NCI-H1930 (cell line): Measurements from ENCODE around the gene KCP.

ENCODE experiments used
- DNase-seq, 2 experiments: peaks; one replicate each; lab custom pipeline; 2025; lab: John Stamatoyannopoulos, UW

KCP gene

GRCh38 chr7:128887169-128888038 lies 23.1 kb downstream of the KCP start:
- no peak for DNase-seq

- DNase-seq, result no peak
Measured at GRCh38 chr7:128886391-128887168, 23.9 kb downstream of the KCP start.

GRCh38 chr7:128885370-128886187 lies 24.9 kb downstream of the KCP start:
- DNase-seq, result no peak

GRCh38 chr7:128884561-128885369 lies 25.7 kb downstream of the KCP start:
- DNase-seq, result no peak

DNA sequence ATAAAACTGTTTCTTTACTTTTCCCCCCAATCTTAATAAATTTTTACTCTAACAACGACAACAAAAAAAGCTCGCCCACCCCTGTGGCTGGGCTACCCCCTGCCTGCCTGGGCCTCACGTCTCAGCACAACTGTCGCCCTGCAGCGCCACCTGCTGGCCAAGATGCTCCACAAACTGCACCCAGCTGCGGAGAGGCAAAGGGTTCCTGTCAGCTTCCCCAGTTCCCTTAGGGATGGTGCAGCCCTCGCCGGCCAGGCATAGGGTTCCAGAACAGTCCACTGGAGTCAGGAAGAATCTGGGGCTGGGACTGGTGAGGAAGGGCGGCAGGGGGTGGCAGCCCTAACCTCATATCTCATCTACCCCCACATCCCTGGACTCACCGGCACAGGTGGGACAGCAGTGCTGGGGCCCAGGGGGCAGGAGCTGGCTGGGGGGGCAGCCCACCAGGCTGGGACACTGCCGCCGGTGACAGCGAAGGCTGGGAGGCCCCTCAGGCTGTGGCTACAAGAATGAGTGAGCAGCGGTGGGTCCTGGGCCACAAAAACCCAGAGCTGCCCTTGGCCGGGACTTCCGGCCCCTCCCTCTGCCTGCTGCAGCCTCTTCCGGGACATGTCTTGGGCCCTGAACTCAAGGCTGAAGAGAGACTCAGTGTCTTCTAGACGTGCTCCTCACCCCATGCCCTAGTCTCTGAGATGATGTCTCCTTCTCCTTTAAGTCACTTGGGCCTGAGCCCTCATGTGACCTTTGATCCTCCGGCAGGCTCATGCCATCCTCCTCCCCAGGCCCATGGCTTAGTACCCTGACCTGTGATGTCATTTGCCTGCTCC lies 26.7 kb downstream of the KCP start:
- DNase-seq, result peak; percentile 62 to 79

DNA sequence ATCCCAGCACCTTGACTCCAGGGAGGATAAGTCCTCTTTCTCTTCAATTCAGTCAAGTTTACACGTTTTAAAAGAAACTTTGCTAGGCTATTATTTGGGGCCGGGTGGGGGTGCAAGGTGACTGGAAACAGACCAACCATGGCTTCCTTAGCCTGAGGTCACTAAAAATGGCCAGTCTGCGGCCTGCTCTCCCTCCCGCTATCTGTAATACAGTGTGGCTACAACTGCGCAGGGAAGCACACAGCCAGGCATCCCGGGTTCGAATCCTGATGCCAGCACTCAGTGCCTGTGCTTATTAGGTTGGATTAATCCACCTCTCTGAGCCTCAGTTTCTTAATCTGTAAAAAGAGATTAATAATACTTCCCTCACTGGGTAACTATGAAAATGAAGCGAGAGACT lies 28.4 kb downstream of the KCP start:
- no peak for DNase-seq

DNA sequence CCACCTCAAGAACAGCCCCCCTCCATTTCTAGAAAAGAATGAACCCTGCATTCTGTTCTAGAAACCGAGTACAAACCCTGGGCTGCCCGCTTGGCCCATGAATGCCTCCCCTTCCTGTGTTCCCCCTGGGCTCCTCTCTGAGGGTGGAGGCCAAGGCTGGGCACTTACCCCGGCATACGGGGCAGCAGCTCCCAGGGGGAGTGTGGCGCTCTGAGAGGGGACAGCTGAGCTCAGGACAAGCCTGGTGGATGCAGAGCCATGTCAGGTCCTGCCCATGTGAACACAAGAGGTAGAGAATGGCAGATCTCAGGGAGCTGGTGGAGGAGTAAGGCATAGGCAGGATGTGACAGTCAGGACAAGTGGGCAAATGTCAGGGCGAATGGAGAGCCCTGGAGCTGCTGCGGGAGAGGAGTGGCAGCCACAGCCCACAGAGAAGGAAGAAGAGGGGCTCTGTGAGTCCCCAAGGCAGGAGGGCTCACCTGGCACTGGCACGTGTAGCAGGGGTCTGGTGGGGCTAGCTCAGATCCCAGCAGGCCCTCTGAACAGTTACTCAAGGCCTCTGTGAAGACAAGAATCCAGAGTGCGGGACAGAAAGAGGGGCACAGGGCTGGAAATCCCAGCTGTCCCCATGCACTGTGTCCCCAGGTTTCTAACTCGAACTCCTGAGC lies 28.9 kb downstream of the KCP start:
- DNase-seq, result no peak

DNA sequence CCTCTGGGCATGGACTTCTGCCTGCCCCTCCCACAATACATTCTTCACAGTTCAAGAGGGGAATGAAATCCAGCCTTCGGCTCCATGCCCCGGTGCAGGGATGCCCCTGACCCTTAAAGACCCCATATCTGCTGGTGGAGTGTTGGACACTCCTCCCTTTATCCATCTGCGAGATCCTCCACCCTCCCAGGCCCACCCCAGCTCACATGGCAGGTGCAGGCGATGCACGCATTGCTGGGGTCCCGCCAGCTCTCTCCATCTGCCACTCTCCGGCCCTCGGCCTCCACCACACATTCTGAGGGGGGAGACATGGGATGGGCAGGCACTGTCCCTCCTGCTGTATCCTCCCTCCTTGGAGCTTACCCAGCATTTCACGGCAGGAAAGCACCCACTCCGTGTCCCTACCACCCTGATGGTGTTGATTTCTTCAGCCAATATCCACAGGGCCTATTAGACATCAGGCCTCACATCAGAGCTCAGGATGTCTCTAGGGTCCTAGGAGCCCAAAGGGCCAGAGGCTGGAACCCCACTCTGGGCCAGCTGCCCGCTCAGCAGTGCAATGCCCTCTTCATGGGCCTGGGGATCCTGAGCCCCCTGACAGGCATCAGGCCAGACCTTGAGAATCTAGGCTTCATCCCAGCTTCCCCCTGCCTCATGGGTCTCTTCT lies 29.6 kb downstream of the KCP start:
- DNase-seq, result no peak

GRCh38 chr7:128879939-128880746 lies 30.4 kb downstream of the KCP start:
- DNase-seq, result peak; percentile 39 to 58

GRCh38 chr7:128879461-128879938 lies 31.0 kb downstream of the KCP start:
- DNase-seq, result no peak

DNA sequence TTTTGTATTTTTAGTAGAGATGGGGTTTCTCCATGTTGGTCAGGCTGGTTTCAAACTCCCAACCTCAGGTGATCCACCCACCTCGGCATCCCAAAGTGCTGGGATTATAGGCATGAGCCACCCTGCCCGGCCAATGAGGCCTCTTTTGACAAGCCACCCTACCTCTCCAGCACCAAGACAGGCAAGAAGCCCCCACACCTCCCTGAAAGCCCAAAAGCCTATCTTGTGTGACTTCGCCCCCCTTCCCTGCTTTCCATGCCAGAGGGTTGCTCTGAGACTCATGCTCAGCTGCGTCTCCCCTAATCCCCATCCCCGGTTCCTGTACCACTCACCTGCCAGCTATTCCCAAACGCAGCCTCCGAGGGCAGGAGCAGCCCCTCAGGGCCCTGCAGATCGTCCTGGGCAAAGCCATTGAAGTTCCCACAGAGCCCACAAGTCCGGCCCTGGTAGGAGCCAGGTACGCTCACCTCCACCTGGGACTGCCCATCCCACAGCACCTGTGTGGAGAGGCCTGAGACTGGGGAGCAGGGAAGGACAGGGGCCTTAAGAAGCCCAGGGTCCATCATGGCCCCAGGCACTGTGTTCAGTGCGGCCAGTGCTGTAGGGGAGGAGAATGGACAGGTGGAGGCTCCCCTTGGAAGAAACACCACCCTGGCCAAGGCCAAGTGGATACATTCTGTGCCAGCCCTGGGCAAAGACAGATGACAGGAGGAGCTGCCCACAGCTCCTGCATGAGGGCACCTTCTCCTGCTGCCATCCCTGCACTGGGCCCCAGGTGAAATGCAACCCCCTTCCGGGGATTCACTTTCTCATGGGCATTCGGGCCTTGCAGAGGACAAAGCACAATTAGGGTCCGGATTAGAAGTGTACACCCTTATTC lies 32.0 kb downstream of the KCP start:
- no peak for DNase-seq

DNA sequence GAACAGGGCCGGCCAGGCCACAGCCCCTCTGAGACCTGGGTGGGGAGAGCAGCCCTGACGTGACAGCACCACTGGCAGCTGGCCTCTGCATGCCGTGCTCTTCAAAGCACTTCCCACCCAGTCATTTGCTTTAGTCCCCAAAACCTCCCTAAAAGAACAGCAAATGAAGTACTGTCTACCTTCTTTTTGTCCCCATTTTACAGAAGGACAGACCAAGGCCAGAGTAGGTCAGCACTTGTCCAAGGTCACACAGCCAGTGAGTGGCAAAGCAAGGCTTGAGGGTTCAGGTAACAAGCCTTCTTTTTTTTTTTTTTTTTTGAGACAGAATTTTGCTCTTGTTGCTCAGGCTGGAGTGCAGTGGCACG lies 32.8 kb downstream of the KCP start:
- no peak for DNase-seq

DNA sequence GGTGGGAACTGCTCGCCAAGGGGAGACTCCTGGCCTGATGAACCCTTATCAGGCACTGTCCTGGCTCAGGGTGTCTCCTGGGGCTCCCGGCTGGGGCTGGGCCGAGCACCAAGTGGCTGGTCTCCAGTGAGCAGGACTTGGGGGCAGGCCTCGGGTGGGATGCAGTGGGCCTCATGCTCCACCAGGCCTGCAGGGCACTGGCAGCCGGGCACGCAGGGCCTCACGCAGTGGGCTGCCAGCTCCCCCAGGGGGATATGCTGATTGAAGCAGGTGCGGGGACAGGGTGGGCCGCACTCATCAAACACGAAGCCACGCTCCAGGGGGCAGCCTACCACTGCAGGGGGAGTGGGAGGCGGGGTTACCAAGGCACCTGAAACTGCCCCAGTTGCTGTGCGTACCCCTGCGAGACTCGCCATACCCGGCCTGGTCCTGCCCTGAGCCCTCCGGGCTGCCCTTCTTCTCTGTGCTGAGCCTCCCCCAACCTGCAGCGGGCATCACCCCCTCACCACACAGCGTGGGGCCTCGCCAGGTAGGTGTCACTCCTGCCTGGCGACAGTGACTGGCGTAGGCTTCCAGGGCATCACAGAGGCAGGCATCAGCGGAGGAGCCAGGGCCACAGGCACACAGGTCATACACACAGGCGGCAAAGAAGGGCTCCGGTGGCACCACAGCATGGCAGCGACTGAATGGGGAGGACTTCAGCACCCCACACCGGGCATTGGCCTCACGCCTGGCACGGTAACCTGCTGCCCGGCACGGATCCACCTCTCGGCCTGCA lies 33.3 kb downstream of the KCP start:
- no peak for DNase-seq

GRCh38 chr7:128876586-128876977 lies 33.9 kb downstream of the KCP start:
- DNase-seq, result no peak

DNA sequence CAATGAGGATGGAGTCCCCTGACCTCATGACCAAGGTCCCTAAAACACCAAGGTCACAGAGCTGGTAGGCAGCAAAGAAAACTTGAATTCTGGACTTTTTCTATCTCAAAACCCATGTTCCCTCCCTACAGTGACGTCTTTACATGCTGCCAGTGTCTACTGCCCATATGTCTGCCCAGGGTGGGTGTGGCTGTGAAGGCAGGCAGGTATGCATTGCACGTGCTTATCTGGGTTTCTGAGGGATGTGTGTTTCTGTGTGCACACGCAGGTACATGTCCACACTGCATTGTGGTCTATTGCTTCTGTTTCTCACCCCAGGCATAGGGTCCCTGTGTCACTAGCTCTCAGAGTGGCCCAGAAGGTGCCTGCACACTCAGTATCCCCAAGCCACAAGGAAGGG lies 34.4 kb downstream of the KCP start:
- no peak for DNase-seq

- DNase-seq, result no peak
Measured at GRCh38 chr7:128875523-128875948, 35.0 kb downstream of the KCP start.
